ENCODE results near the gene TCHHL1. TPM values are rescaled to one million over a fixed set of nuclear protein-coding genes. Genes with fewer than 3 reads are reported as not detected.

The TCHHL1 gene
- total and polyA plus RNA-seq, 2 donors from 2014 or later = not detected

DNA sequence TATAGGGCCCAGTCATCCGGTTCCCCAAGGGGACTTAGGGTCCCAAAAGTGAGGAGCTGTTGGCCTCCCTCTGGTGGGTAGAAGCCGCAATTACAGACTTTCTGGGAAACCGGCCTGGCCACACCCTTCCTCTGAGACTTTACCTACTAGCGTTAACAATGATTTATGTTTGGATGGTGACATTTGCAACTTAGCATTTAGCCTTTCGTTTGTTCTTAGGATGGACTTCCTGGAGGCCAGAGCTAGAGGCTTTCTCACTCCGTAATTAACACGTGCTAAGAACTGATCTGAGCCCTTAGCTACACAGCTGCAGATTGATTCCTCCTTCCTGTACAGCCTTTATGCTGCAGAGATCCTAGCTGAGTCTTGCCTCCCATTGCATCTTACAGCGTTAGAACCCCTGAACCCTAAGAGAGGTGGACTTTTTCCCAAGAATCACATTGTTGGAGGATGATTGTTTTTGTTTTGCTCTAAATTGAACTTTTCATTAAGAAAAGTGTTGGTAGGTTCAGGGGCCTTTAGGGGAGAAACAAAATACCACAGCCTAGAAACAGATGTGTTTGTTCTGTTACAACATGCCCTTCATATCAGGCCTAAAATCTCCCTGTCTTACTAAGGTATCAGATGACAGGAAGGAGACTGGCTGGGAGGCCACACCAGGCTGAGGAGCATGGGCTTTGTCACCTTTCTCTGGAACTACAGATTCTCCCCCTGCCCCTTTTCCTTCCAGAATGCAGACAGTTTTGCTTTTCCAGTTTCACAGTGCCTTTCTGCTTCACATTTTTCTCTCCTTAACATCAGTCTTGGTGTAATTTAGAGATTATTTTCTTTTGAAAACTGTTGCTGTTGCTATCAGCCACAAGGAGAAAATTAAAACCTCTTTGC, 54.0 kb downstream of the TCHHL1 start:
- Histone ChIP-seq H3K4me1 (ENCODE audit: control insufficient read depth in 2 of 3, insufficient read depth in 2 of 3, low read depth in 1 of 3, low read length in 3 of 3) (peaks cover 0 to 6% (median 5%) of the 10 kb centered on the region in 3 donors), H3K4me3 (ENCODE audit: low read length in 3 of 3) (peak overlapping the region; percentile 83 to 88 (median 83)), H3K9me3 (ENCODE audit: control insufficient read depth in 2 of 3, insufficient read depth in 1 of 3, low read length in 3 of 3) (no peaks in the 10 kb centered on the region), H3K27me3 (ENCODE audit: control insufficient read depth, insufficient read depth, low read length) (no peaks in the 10 kb centered on the region), H3K9ac (ENCODE audit: low read length in 3 of 3) (peak overlapping the region in 2 of 3 donors; percentile 38 to 50), H3K27ac (ENCODE audit: low read depth in 2 of 2, low read length in 2 of 2) (peak overlapping the region; percentile 37 to 95), H3K36me3 (ENCODE audit: control insufficient read depth in 2 of 3, insufficient read depth in 3 of 3, low read length in 3 of 3) (peaks cover 7 to 17% (median 11%) of the 10 kb centered on the region in 3 donors)
- intact Hi-C loops (cut with DNase I) = no loop called here
- TF ChIP-seq, protein P1, sequence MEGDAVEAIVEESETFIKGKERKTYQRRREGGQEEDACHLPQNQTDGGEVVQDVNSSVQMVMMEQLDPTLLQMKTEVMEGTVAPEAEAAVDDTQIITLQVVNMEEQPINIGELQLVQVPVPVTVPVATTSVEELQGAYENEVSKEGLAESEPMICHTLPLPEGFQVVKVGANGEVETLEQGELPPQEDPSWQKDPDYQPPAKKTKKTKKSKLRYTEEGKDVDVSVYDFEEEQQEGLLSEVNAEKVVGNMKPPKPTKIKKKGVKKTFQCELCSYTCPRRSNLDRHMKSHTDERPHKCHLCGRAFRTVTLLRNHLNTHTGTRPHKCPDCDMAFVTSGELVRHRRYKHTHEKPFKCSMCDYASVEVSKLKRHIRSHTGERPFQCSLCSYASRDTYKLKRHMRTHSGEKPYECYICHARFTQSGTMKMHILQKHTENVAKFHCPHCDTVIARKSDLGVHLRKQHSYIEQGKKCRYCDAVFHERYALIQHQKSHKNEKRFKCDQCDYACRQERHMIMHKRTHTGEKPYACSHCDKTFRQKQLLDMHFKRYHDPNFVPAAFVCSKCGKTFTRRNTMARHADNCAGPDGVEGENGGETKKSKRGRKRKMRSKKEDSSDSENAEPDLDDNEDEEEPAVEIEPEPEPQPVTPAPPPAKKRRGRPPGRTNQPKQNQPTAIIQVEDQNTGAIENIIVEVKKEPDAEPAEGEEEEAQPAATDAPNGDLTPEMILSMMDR (IDR thresholded peaks at IDR 0.05; ENCODE audit: borderline replicate concordance, extremely low read depth, insufficient read depth) = peak; percentile 68
- DNase-seq (peak in 4 of 5 donors; percentile 77 to 89 (median 82)), FAIRE-seq (no peak)

- Histone ChIP-seq H3K36me3 (ENCODE audit: control insufficient read depth in 2 of 3, insufficient read depth in 3 of 3, low read length in 3 of 3) (peaks cover 7 to 17% (median 11%) of the 10 kb centered on the region in 3 donors), H3K9me3 (ENCODE audit: control insufficient read depth in 2 of 3, insufficient read depth in 1 of 3, low read length in 3 of 3) (no peaks in the 10 kb centered on the region), H3K27ac (ENCODE audit: low read depth in 2 of 2, low read length in 2 of 2) (peak overlapping the region; percentile 37 to 95), H3K4me3 (ENCODE audit: low read length in 3 of 3) (peak overlapping the region in 2 of 3 donors; percentile 3 to 83), H3K9ac (ENCODE audit: low read length in 3 of 3) (peak overlapping the region in 1 of 3 donors; percentile 38), H3K27me3 (ENCODE audit: control insufficient read depth, insufficient read depth, low read length) (no peaks in the 10 kb centered on the region), H3K4me1 (ENCODE audit: control insufficient read depth in 2 of 3, insufficient read depth in 2 of 3, low read depth in 1 of 3, low read length in 3 of 3) (peaks cover 0 to 6% (median 5%) of the 10 kb centered on the region in 3 donors)
- TF ChIP-seq, protein P1 (IDR thresholded peaks at IDR 0.05; ENCODE audit: borderline replicate concordance, extremely low read depth, insufficient read depth) = no peak
- intact Hi-C loops (cut with DNase I) = no loop called here
- FAIRE-seq (no peak), DNase-seq (no peak)
Observed at GRCh38 chr1:152034324-152034653, 54.6 kb downstream of the TCHHL1 start.

Other genes with a start within 250 kb of the TCHHL1 start
- gene C2CD4D, start 249.2 kb downstream of the TCHHL1 start, total RNA-seq = 0.57 TPM
- 0.43 TPM for gene C2CD4D, start 249.2 kb downstream of the TCHHL1 start, polyA plus RNA-seq (ENCODE audit: insufficient read depth, low read depth, low replicate concordance)
- not detected for gene THEM5, start 235.4 kb downstream of the TCHHL1 start, total RNA-seq
- gene THEM5, start 235.4 kb downstream of the TCHHL1 start, polyA plus RNA-seq (ENCODE audit: insufficient read depth, low read depth, low replicate concordance) = not detected
- 17.5 TPM for gene THEM4, start 179.6 kb downstream of the TCHHL1 start, total RNA-seq
- gene THEM4, start 179.6 kb downstream of the TCHHL1 start, polyA plus RNA-seq (ENCODE audit: insufficient read depth, low read depth, low replicate concordance) = 27.9 TPM
- gene S100A10, start 95.2 kb downstream of the TCHHL1 start, total RNA-seq = 467 TPM
- gene S100A10, start 95.2 kb downstream of the TCHHL1 start, polyA plus RNA-seq (ENCODE audit: insufficient read depth, low read depth, low replicate concordance) = 500 TPM
- gene S100A11, start 52.1 kb downstream of the TCHHL1 start, total RNA-seq = 835 TPM
- 925 TPM for gene S100A11, start 52.1 kb downstream of the TCHHL1 start, polyA plus RNA-seq (ENCODE audit: insufficient read depth, low read depth, low replicate concordance)
- gene TCHH, start 26.4 kb upstream of the TCHHL1 start, total RNA-seq = 0.13 TPM
- not detected for gene TCHH, start 26.4 kb upstream of the TCHHL1 start, polyA plus RNA-seq (ENCODE audit: insufficient read depth, low read depth, low replicate concordance)
- not detected for gene RPTN, start 70.2 kb upstream of the TCHHL1 start, total RNA-seq
- not detected for gene RPTN, start 70.2 kb upstream of the TCHHL1 start, polyA plus RNA-seq (ENCODE audit: insufficient read depth, low read depth, low replicate concordance)
- gene HRNR, start 135.1 kb upstream of the TCHHL1 start, total RNA-seq = not detected
- gene HRNR, start 135.1 kb upstream of the TCHHL1 start, polyA plus RNA-seq (ENCODE audit: insufficient read depth, low read depth, low replicate concordance) = not detected
- gene FLG, start 236.2 kb upstream of the TCHHL1 start, total RNA-seq = not detected
- not detected for gene FLG, start 236.2 kb upstream of the TCHHL1 start, polyA plus RNA-seq (ENCODE audit: insufficient read depth, low read depth, low replicate concordance)